ENCODE data around the gene C13orf46. TPM values are rescaled to one million over a fixed set of nuclear protein-coding genes. Genes with fewer than 3 reads are reported as not detected.

Gene C13orf46
- total and polyA plus RNA-seq, 10 of the 15 experiments (the other 5 are each of a cell fraction or from before 2014, with no cell fraction given): 0.01 to 0.18 (median 0.09) TPM; not detected in 6

- no TSS peak for BruUV-seq (replicated peaks)
- in situ Hi-C loops (cut with MboI): no loop called here
- Histone ChIP-seq H2AFZ (ENCODE audit: control insufficient read depth, low read depth, low read length) (no peak overlapping the region), H3K79me2 (ENCODE audit: control insufficient read depth, insufficient read depth, low read length) (no peaks in the 10 kb centered on the region), H3K4me1 (ENCODE audit: control insufficient read depth, insufficient read depth, low read length) (no peaks in the 10 kb centered on the region), H3K36me3 (ENCODE audit: control insufficient read depth in 2 of 2, insufficient read depth in 2 of 2, low read length in 1 of 2) (no peaks in the 10 kb centered on the region), H3K27ac (ENCODE audit: control insufficient read depth, insufficient read depth) (no peak overlapping the region), H3K4me2 (ENCODE audit: control insufficient read depth, insufficient read depth) (no peak overlapping the region), H3K9me3 (replicated peaks; ENCODE audit: control insufficient read depth, insufficient read depth, low read length) (no peaks in the 10 kb centered on the region; the same call in 2 of the 3 replicates), H3K4me3 (no peak overlapping the region), H3K27me3 (replicated peaks in 1 of 2; ENCODE audit: control insufficient read depth in 2 of 2, insufficient read depth in 2 of 2, low read length in 1 of 2) (no peaks in the 10 kb centered on the region), H4K20me1 (ENCODE audit: control insufficient read depth, insufficient read depth) (no peaks in the 10 kb centered on the region), H3K9ac (ENCODE audit: control insufficient read depth, insufficient read depth, low read length) (no peak overlapping the region)
- RAD21 ChIA-PET (ENCODE audit: unreplicated experiment): no interaction called here
- no peak for TF ChIP-seq POLR2AphosphoS5 (IDR thresholded peaks at IDR 0.05; ENCODE audit: low read length)
- no peak for TF ChIP-seq KDM1A (IDR thresholded peaks at IDR 0.05; ENCODE audit: borderline replicate concordance)
- no peak for TF ChIP-seq LARP7 (IDR thresholded peaks at IDR 0.05)
- DNase-seq (ENCODE audit: low read depth, low spot score): no peak
- CTCF ChIA-PET: no interaction called here
- POLR2A ChIA-PET: no interaction called here
- 52% methylated on average over 26 of the region's 26 CpGs for WGBS (ENCODE audit: insufficient coverage, insufficient replicate concordance, low lambda C conversion rate, missing lambda C conversion rate)
- SMC1A ChIA-PET (ENCODE audit: uncharacterized antibody, unreplicated experiment): no interaction called here
- ATAC-seq: no peak
- intact Hi-C loops (cut with micrococcal nuclease; ENCODE audit: unreplicated experiment): no loop called here
- no peak for FAIRE-seq
Observed at GRCh38 chr13:113946409-113947181, 27.3 kb downstream of the C13orf46 start.

- 84% methylated on average over 26 of the region's 26 CpGs for WGBS (ENCODE audit: insufficient coverage, insufficient replicate concordance, low lambda C conversion rate, missing lambda C conversion rate)
- no peak overlapping the region for H3K4me3 ChIP-seq
- in situ Hi-C loops (cut with MboI): no loop called here
Observed at GRCh38 chr13:113945857-113946408, 27.9 kb downstream of the C13orf46 start.

More at GRCh38 chr13:113945857-113946408, 27.9 kb downstream of the C13orf46 start:
- H4K20me1 ChIP-seq (ENCODE audit: control insufficient read depth, insufficient read depth): no peaks in the 10 kb centered on the region
- no peaks in the 10 kb centered on the region for H3K36me3 ChIP-seq (ENCODE audit: control insufficient read depth in 2 of 2, insufficient read depth in 2 of 2, low read length in 1 of 2)
- no peaks in the 10 kb centered on the region; the same call in 2 of the 3 replicates for H3K9me3 ChIP-seq (replicated peaks; ENCODE audit: control insufficient read depth, insufficient read depth, low read length)
- H3K27ac ChIP-seq (ENCODE audit: control insufficient read depth, insufficient read depth): no peak overlapping the region
- POLR2A ChIA-PET: no interaction called here
- TF ChIP-seq CREM (IDR thresholded peaks at IDR 0.05; ENCODE audit: low read depth) (no peak), ZNF217 (IDR thresholded peaks at IDR 0.05) (no peak), TCF3 (IDR thresholded peaks at IDR 0.05; ENCODE audit: borderline replicate concordance, insufficient read depth, low read depth, low read length) (no peak), ZNF592 (IDR thresholded peaks at IDR 0.05) (no peak), WRNIP1 (IDR thresholded peaks at IDR 0.05; ENCODE audit: borderline replicate concordance, low read depth, low read length) (no peak), ZNF207 (IDR thresholded peaks at IDR 0.05; ENCODE audit: borderline replicate concordance) (no peak)
- TF ChIP-seq, protein P1, sequence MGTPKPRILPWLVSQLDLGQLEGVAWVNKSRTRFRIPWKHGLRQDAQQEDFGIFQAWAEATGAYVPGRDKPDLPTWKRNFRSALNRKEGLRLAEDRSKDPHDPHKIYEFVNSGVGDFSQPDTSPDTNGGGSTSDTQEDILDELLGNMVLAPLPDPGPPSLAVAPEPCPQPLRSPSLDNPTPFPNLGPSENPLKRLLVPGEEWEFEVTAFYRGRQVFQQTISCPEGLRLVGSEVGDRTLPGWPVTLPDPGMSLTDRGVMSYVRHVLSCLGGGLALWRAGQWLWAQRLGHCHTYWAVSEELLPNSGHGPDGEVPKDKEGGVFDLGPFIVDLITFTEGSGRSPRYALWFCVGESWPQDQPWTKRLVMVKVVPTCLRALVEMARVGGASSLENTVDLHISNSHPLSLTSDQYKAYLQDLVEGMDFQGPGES (IDR thresholded peaks at IDR 0.05): no peak
- intact Hi-C loops (cut with micrococcal nuclease; ENCODE audit: unreplicated experiment): no loop called here
- DNase-seq (ENCODE audit: low read depth, low spot score) (no peak), ATAC-seq (no peak), FAIRE-seq (no peak)
- BruUV-seq (replicated peaks): no TSS peak
- CTCF ChIA-PET: no interaction called here
- RAD21 ChIA-PET (ENCODE audit: unreplicated experiment): no interaction called here
- SMC1A ChIA-PET (ENCODE audit: uncharacterized antibody, unreplicated experiment): no interaction called here
- H3K9ac ChIP-seq (ENCODE audit: control insufficient read depth, insufficient read depth, low read length): no peak overlapping the region
- H3K27me3 ChIP-seq (replicated peaks in 1 of 2; ENCODE audit: control insufficient read depth in 2 of 2, insufficient read depth in 2 of 2, low read length in 1 of 2): no peaks in the 10 kb centered on the region
- H3K4me1 ChIP-seq (ENCODE audit: control insufficient read depth, insufficient read depth, low read length): no peaks in the 10 kb centered on the region
- H2AFZ ChIP-seq (ENCODE audit: control insufficient read depth, low read depth, low read length): no peak overlapping the region
- H3K79me2 ChIP-seq (ENCODE audit: control insufficient read depth, insufficient read depth, low read length): no peaks in the 10 kb centered on the region
- H3K4me2 ChIP-seq (ENCODE audit: control insufficient read depth, insufficient read depth): no peak overlapping the region
